ENCODE data around the gene MED12L. TPM values are rescaled to one million over a fixed set of nuclear protein-coding genes. Genes with fewer than 3 reads are reported as not detected.
"Not testable (repeated sequence)": the region's sequence is repeated elsewhere in the genome, so short reads cannot be mapped to it uniquely, and the experiment has no call there.

The MED12L gene
- total RNA-seq, 4 donors from 2014 or later: 0.12 to 0.77 (median 0.21) TPM

- H3K27me3 ChIP-seq: no peaks in the 10 kb centered on the region
- H3K4me3 ChIP-seq: no peak overlapping the region
- TF ChIP-seq POLR2AphosphoS5 (IDR thresholded peaks at IDR 0.05): no peak
- TF ChIP-seq CTCF (IDR thresholded peaks at IDR 0.05): no peak
- no peak for TF ChIP-seq EP300 (IDR thresholded peaks at IDR 0.05)
- TF ChIP-seq POLR2A (IDR thresholded peaks at IDR 0.05): no peak
- H3K27ac ChIP-seq: peak overlapping the region in 3 of 4 donors; percentile 13 to 74 (median 63)
- 69 to 72% methylated on average over 5 of the region's 6 CpGs for WGBS, 2 donors (ENCODE audit: low coverage in 1 of 2)
- ATAC-seq: peak; percentile 24
- no peaks in the 10 kb centered on the region for H3K36me3 ChIP-seq
- peaks cover 8 to 61% (median 14%) of the 10 kb centered on the region in 3 donors for H3K4me1 ChIP-seq
- H3K9me3 ChIP-seq: no peaks in the 10 kb centered on the region
Measured at GRCh38 chr3:151227266-151227806, 141.9 kb downstream of the MED12L start.

- Histone ChIP-seq H3K36me3 (no peaks in the 10 kb centered on the region), H3K27me3 (no peaks in the 10 kb centered on the region), H3K27ac (peak overlapping the region in 3 of 4 donors; percentile 57 to 74 (median 63)), H3K9me3 (no peaks in the 10 kb centered on the region), H3K4me3 (no peak overlapping the region), H3K4me1 (peaks cover 8 to 63% (median 14%) of the 10 kb centered on the region in 3 donors)
- WGBS, 2 donors (ENCODE audit: low coverage in 1 of 2): 47 to 62% methylated on average over 4 to 6 of the region's 9 CpGs
- TF ChIP-seq EP300 (IDR thresholded peaks at IDR 0.05) (no peak), POLR2A (IDR thresholded peaks at IDR 0.05) (no peak), POLR2AphosphoS5 (IDR thresholded peaks at IDR 0.05) (peak; percentile 15), CTCF (IDR thresholded peaks at IDR 0.05) (peak; percentile 89 to 93 (median 92))
- ATAC-seq: peak; percentile 76
Measured at GRCh38 chr3:151227807-151228665, 142.6 kb downstream of the MED12L start.

GRCh38 chr3:151228666-151229040 is 143.2 kb downstream of the MED12L start:
- H3K27me3 ChIP-seq: no peaks in the 10 kb centered on the region
- H3K4me1 ChIP-seq: peaks cover 8 to 69% (median 15%) of the 10 kb centered on the region in 3 donors
- H3K9me3 ChIP-seq: no peaks in the 10 kb centered on the region
- TF ChIP-seq EP300 (IDR thresholded peaks at IDR 0.05) (no peak), POLR2AphosphoS5 (IDR thresholded peaks at IDR 0.05) (no peak), POLR2A (IDR thresholded peaks at IDR 0.05) (no peak), CTCF (IDR thresholded peaks at IDR 0.05) (no peak)
- WGBS, 2 donors (ENCODE audit: low coverage in 1 of 2): 25 to 67% methylated on average over 1 of the region's 1 CpG
- no peak overlapping the region for H3K4me3 ChIP-seq
- ATAC-seq: no peak
- H3K36me3 ChIP-seq: no peaks in the 10 kb centered on the region
- H3K27ac ChIP-seq: peak overlapping the region in 3 of 4 donors; percentile 57 to 74 (median 63)

GRCh38 chr3:151230646-151231045 is 145.2 kb downstream of the MED12L start:
- H3K27ac ChIP-seq: peak overlapping the region in 1 of 4 donors; percentile 15
- no peaks in the 10 kb centered on the region for H3K36me3 ChIP-seq
- TF ChIP-seq POLR2A (IDR thresholded peaks at IDR 0.05): no peak
- no peak for TF ChIP-seq POLR2AphosphoS5 (IDR thresholded peaks at IDR 0.05)
- TF ChIP-seq EP300 (IDR thresholded peaks at IDR 0.05): no peak
- no peak for TF ChIP-seq CTCF (IDR thresholded peaks at IDR 0.05)
- no peaks in the 10 kb centered on the region for H3K27me3 ChIP-seq
- H3K4me3 ChIP-seq: no peak overlapping the region
- peaks cover 8 to 88% (median 19%) of the 10 kb centered on the region in 3 donors for H3K4me1 ChIP-seq
- no peak for ATAC-seq
- no peaks in the 10 kb centered on the region for H3K9me3 ChIP-seq
- 38 to 69% methylated on average over 3 to 4 of the region's 4 CpGs for WGBS, 2 donors (ENCODE audit: low coverage in 1 of 2)

- H3K4me1 ChIP-seq: peaks cover 8 to 79% (median 20%) of the 10 kb centered on the region in 3 donors
- ATAC-seq, H3K27ac ChIP-seq, H3K27me3 ChIP-seq, H3K9me3 ChIP-seq, H3K4me3 ChIP-seq, H3K36me3 ChIP-seq: not testable (repeated sequence)
Measured at GRCh38 chr3:151232403-151232802, 146.9 kb downstream of the MED12L start.

All from gastroesophageal sphincter (tissue), 4 donors.